Measurements from ENCODE around the gene NKX6-2.

- no peak for TF ChIP-seq CTCF (IDR thresholded peaks at IDR 0.05)
- TF ChIP-seq POLR2A (IDR thresholded peaks at IDR 0.05), result no peak
These were observed 50.6 kb downstream of the NKX6-2 start for GRCh38 chr10:132735341-132735775.

All from thyroid gland (tissue), 4 donors.